Fibroblast of the aortic adventitia (primary cell): Measurements from ENCODE around the gene C18orf63. TPM values are rescaled to one million over a fixed set of nuclear protein-coding genes. Genes with fewer than 3 reads are reported as not detected.
A peak's percentile ranks its signal among the peaks of the same experiment; 100 is the strongest.

Experiments
- DNase-seq: peaks from one replicate; pipeline ENCODE4 v3.0.0-alpha.2; 2010; ENCODE audit warnings: low read depth
- H3K4me3 ChIP-seq: 2 replicates; pipeline ENCODE4 v1.5.1; 2011; ENCODE audit warnings: low read depth, mild to moderate bottlenecking, control low read depth, low read length, moderate library complexity
- CTCF ChIP-seq: IDR thresholded peaks from 2 replicates; pipeline ENCODE4 v1.5.1; 2011; ENCODE audit warnings: mild to moderate bottlenecking, low read length, control low read depth, inconsistent platforms; ENCODE audit not compliant: insufficient read depth
- total RNA-seq: library from RNA; depleted of rRNA; stranded (reverse); fragments of >200 nt; gene quantifications from 2 replicates; pipeline ENCODE4 v1.2.3, GENCODE V29; 2012; ENCODE audit warnings: low replicate concordance

C18orf63 gene
- total RNA-seq, 1 donor: not detected

GRCh38 chr18:74286106-74286855 lies 29.4 kb upstream of the C18orf63 start:
- DNase-seq: peak; percentile 26
- TF ChIP-seq CTCF: no peak
- no peak overlapping the region for H3K4me3 ChIP-seq

- no peak for TF ChIP-seq CTCF
- no peak for DNase-seq
- no peak overlapping the region for H3K4me3 ChIP-seq
Observed at GRCh38 chr18:74286856-74287255, 28.8 kb upstream of the C18orf63 start.

GRCh38 chr18:74288041-74288440 lies 27.6 kb upstream of the C18orf63 start:
- DNase-seq: no peak
- no peak overlapping the region for H3K4me3 ChIP-seq
- TF ChIP-seq CTCF: no peak

- peak overlapping the region; percentile 42 for H3K4me3 ChIP-seq
- DNase-seq: peak; percentile 56
- no peak for TF ChIP-seq CTCF
Observed at GRCh38 chr18:74288730-74289129, 26.9 kb upstream of the C18orf63 start.

GRCh38 chr18:74289137-74289536 lies 26.5 kb upstream of the C18orf63 start:
- TF ChIP-seq CTCF: no peak
- peak overlapping the region; percentile 42 for H3K4me3 ChIP-seq
- DNase-seq: peak; percentile 68

- H3K4me3 ChIP-seq: no peak overlapping the region
- DNase-seq: no peak
Observed at GRCh38 chr18:74290021-74290420, 25.6 kb upstream of the C18orf63 start.

More at GRCh38 chr18:74290021-74290420, 25.6 kb upstream of the C18orf63 start:
- TF ChIP-seq CTCF: no peak
